ENCODE measurements around the gene TMEM163. TPM values are rescaled to one million over a fixed set of nuclear protein-coding genes. Genes with fewer than 3 reads are reported as not detected.

Gene TMEM163
- total and polyA plus RNA-seq, 4 donors: 13.7 to 77.7 (median 53.6) TPM

DNA sequence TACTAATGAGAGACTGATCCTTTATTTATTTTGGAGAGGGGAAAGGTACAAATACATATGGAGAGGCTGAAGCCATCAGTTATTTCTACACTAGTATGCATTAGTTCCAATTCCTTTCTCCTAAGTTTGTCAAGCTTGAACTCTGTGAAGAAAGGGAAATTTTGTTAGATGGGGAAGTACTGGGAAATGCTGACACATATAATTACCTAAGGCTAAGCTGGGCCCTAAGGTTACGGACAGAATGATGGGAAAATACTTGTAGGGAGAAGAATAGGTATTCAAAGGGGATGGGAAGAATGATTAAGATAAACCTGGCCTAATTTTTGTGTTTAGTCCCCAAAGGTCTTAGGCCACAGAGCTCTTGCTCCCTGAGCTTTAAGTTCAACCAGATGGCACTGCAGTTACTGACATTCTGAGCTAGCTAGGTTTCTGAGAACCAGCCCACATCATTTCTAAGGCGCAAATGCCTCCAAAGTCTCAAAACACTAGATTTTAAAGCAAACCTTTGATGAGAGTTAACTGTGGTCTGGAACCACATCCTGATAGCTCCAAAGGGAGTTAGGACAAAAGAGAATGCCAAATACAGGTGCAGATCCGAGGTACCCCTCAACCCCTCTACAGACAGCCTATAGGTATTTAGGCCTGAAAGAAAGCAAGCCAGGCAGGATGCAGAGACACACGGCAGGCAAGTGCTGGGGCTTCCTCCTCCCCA, 2.7 kb downstream of the TMEM163 start:
- no peaks in the 10 kb centered on the region for H3K9me3 ChIP-seq (ENCODE audit: control insufficient read depth, insufficient read depth, low read length)
- peaks cover 49% of the 10 kb centered on the region for H3K27me3 ChIP-seq (ENCODE audit: control insufficient read depth, insufficient read depth, low read length)
- WGBS (ENCODE audit: insufficient coverage): 87% methylated on average over 2 of the region's 4 CpGs
- DNase-seq (ENCODE audit: low read depth in 4 of 6, low spot score in 6 of 6): peak in 1 of 6 donors; percentile 36
- H3K4me1 ChIP-seq (ENCODE audit: control insufficient read depth, insufficient read depth, low read length): peaks cover 18% of the 10 kb centered on the region
- H3K36me3 ChIP-seq (ENCODE audit: control insufficient read depth, insufficient read depth, low read length): no peaks in the 10 kb centered on the region
- H3K27ac ChIP-seq (ENCODE audit: low read depth, low read length): no peak overlapping the region
- H3K4me3 ChIP-seq (ENCODE audit: low read depth, low read length): no peak overlapping the region

DNA sequence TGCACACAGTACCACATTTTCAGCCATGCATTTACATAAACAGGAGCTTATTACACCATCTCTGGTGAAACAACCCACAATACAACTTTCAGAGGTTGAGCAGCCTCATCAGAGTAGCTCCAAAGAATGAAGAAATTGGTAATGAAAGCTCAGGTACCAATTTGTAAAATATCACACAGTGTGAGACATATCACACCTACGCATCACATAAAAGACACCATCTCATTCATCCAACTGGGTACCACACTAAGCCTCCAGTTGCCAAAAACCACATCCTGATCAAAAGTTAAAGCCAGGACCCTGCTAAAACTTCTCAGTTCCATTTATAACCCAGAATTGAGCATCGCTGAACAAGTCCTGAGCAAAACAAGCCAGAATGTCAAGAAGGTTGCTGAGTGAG, 4.6 kb downstream of the TMEM163 start:
- Histone ChIP-seq H3K4me1 (ENCODE audit: control insufficient read depth, insufficient read depth, low read length) (peaks cover 13% of the 10 kb centered on the region), H3K4me3 (ENCODE audit: low read depth, low read length) (no peak overlapping the region), H3K27ac (ENCODE audit: low read depth, low read length) (no peak overlapping the region), H3K27me3 (ENCODE audit: control insufficient read depth, insufficient read depth, low read length) (peaks cover 36% of the 10 kb centered on the region), H3K9me3 (ENCODE audit: control insufficient read depth, insufficient read depth, low read length) (no peaks in the 10 kb centered on the region), H3K36me3 (ENCODE audit: control insufficient read depth, insufficient read depth, low read length) (no peaks in the 10 kb centered on the region)
- 100% methylated on average over 1 of the region's 2 CpGs for WGBS (ENCODE audit: insufficient coverage)
- no peak for DNase-seq (ENCODE audit: low read depth in 4 of 6, low spot score in 6 of 6)

DNA sequence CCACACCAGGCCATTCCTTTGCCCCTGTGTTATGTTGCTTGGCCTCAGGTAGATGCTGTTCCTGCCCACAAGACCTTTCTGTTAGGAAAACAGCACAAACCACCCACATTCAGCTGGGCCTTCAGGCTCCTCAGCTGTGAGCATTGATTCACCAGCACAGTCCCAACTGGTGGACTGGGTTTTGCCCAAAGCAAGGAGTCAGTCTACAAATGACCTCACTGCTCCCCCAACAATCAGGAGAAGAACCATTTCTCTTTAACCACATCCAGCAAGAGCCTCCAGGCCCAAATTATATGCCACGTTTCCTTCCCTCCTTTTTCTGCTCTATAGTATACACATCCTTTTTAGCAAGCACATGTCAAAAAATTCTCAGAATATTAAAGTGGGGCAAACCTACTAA, 5.2 kb downstream of the TMEM163 start:
- Histone ChIP-seq H3K27me3 (ENCODE audit: control insufficient read depth, insufficient read depth, low read length) (peaks cover 35% of the 10 kb centered on the region), H3K9me3 (ENCODE audit: control insufficient read depth, insufficient read depth, low read length) (no peaks in the 10 kb centered on the region), H3K27ac (ENCODE audit: low read depth, low read length) (no peak overlapping the region), H3K4me3 (ENCODE audit: low read depth, low read length) (no peak overlapping the region), H3K4me1 (ENCODE audit: control insufficient read depth, insufficient read depth, low read length) (peaks cover 12% of the 10 kb centered on the region), H3K36me3 (ENCODE audit: control insufficient read depth, insufficient read depth, low read length) (no peaks in the 10 kb centered on the region)
- 88% methylated on average over 1 of the region's 1 CpG for WGBS (ENCODE audit: insufficient coverage)
- DNase-seq (ENCODE audit: low read depth in 4 of 6, low spot score in 6 of 6): no peak

DNA sequence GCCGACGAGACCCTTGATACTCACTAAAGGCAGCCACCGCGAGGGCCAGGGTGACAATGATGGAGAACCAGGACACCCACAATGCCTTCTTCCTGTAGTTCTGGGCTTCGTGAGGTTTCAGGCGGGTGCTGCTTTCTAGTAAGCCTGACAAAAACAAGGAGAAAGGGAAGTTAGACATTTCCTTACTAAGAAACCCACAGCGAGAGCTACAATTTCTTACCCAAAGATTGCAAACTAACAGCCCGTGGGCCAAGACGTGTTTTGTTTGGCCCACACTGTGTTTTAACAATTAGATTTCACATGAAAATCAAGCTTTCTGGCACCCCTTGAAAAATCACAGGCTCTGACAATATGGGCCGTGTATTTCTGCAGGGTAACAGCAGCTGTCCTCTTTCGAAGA, 5.6 kb downstream of the TMEM163 start:
- peak in 1 of 6 donors; percentile 69 for DNase-seq (ENCODE audit: low read depth in 4 of 6, low spot score in 6 of 6)
- Histone ChIP-seq H3K4me1 (ENCODE audit: control insufficient read depth, insufficient read depth, low read length) (peaks cover 10% of the 10 kb centered on the region), H3K4me3 (ENCODE audit: low read depth, low read length) (no peak overlapping the region), H3K27ac (ENCODE audit: low read depth, low read length) (no peak overlapping the region), H3K27me3 (ENCODE audit: control insufficient read depth, insufficient read depth, low read length) (peaks cover 33% of the 10 kb centered on the region), H3K36me3 (ENCODE audit: control insufficient read depth, insufficient read depth, low read length) (no peaks in the 10 kb centered on the region), H3K9me3 (ENCODE audit: control insufficient read depth, insufficient read depth, low read length) (no peaks in the 10 kb centered on the region)
- 71% methylated on average over 5 of the region's 11 CpGs for whole genome bisulfite sequencing (ENCODE audit: insufficient coverage)

DNA sequence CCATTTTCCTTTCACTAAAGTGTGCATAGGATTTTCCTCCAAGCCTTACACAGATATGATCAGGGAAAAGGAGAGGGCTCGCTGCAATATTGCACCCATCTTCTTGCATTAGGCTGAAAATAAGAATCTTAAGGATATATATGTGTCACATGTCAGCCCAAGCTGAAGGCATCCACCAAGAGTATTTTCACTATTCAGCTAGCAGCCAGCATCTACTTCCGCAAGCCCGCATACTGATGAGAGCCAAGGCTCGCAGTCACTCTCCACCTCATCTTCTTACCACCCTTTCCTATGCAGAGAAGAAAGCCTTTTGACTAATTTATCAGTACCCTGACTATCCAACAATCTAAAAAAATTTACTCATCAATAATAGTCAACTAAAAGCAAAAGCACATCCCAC, 6.1 kb downstream of the TMEM163 start:
- peak in 2 of 6 donors; percentile 21 to 33 for DNase-seq (ENCODE audit: low read depth in 4 of 6, low spot score in 6 of 6)
- H3K27me3 ChIP-seq (ENCODE audit: control insufficient read depth, insufficient read depth, low read length): peaks cover 28% of the 10 kb centered on the region

DNA sequence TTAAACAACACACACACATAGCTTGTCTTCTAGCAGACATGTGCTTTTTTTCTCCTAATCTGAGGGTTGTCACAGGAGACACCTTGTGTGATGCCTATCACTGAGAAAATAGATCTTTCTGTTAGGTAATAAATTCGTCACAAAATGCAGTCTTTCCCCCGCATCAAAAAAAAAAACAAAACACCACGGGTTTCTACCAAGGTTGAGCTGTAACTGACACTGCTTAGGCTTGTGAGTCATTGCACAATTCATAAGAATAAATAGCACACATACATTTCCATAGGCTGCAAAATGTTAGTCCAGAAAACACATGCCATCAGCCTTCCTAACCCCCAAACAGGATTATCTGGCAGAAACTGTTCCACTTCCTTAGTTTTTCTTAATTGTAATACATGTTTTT, 6.5 kb downstream of the TMEM163 start:
- H3K36me3 ChIP-seq (ENCODE audit: control insufficient read depth, insufficient read depth, low read length): no peaks in the 10 kb centered on the region
- DNase-seq (ENCODE audit: low read depth in 4 of 6, low spot score in 6 of 6): no peak
- H3K27ac ChIP-seq (ENCODE audit: low read depth, low read length): no peak overlapping the region
- H3K4me1 ChIP-seq (ENCODE audit: control insufficient read depth, insufficient read depth, low read length): peaks cover 2% of the 10 kb centered on the region
- peaks cover 24% of the 10 kb centered on the region for H3K27me3 ChIP-seq (ENCODE audit: control insufficient read depth, insufficient read depth, low read length)
- H3K4me3 ChIP-seq (ENCODE audit: low read depth, low read length): no peak overlapping the region
- 50% methylated on average over 2 of the region's 3 CpGs for WGBS (ENCODE audit: insufficient coverage)
- H3K9me3 ChIP-seq (ENCODE audit: control insufficient read depth, insufficient read depth, low read length): no peaks in the 10 kb centered on the region

More for the DNA sequence above, 6.1 kb downstream of the TMEM163 start:
- no peak overlapping the region for H3K4me3 ChIP-seq (ENCODE audit: low read depth, low read length)
- no peaks in the 10 kb centered on the region for H3K9me3 ChIP-seq (ENCODE audit: control insufficient read depth, insufficient read depth, low read length)
- WGBS (ENCODE audit: insufficient coverage): 68% methylated on average over 3 of the region's 4 CpGs
- no peak overlapping the region for H3K27ac ChIP-seq (ENCODE audit: low read depth, low read length)
- peaks cover 6% of the 10 kb centered on the region for H3K4me1 ChIP-seq (ENCODE audit: control insufficient read depth, insufficient read depth, low read length)
- H3K36me3 ChIP-seq (ENCODE audit: control insufficient read depth, insufficient read depth, low read length): no peaks in the 10 kb centered on the region

DNA sequence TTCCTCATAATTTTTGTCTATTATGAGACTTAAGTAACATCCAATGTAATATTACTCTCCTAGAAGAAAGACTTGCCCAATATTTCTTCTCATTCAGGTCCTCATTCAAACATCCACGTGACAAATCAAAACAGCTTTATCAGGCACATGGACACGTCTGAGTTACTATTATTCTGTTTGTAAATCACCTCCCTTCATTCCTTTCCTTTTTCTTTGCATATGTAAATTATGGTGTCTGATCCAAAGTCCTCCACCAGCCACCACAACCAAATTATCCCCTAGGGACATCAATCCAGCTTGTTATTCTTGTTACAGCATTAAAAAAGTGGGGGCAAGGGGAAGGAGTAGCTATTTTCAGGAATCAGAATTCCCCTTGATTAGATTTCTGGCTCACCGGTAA, 7.1 kb downstream of the TMEM163 start:
- Histone ChIP-seq H3K4me3 (ENCODE audit: low read depth, low read length) (no peak overlapping the region), H3K27ac (ENCODE audit: low read depth, low read length) (no peak overlapping the region), H3K36me3 (ENCODE audit: control insufficient read depth, insufficient read depth, low read length) (no peaks in the 10 kb centered on the region), H3K4me1 (ENCODE audit: control insufficient read depth, insufficient read depth, low read length) (peaks cover 8% of the 10 kb centered on the region), H3K27me3 (ENCODE audit: control insufficient read depth, insufficient read depth, low read length) (peaks cover 18% of the 10 kb centered on the region), H3K9me3 (ENCODE audit: control insufficient read depth, insufficient read depth, low read length) (no peaks in the 10 kb centered on the region)
- DNase-seq (ENCODE audit: low read depth in 4 of 6, low spot score in 6 of 6): peak in 1 of 6 donors; percentile 35
- WGBS (ENCODE audit: insufficient coverage): no CpG with 5 or more reads among the region's 3 CpGs

DNA sequence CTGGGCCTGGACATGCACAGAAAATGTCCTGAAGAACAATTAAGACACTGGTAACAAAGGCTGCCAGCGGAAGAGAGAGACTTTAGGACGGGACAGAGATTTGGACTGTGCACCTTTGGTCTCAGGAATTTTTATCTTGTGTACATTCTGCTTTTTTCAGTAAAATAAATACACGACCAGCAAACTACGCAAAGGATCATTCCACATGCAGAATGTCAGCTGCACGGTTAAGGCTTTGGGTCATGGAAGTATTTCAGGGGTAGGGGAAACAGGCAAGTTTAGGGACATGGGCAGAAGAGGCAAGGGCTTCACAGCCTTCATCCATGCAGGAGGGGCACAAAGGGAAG, 11.5 kb downstream of the TMEM163 start:
- peaks cover 2% of the 10 kb centered on the region for H3K27me3 ChIP-seq (ENCODE audit: control insufficient read depth, insufficient read depth, low read length)
- 61% methylated on average over 3 of the region's 5 CpGs for WGBS (ENCODE audit: insufficient coverage)
- H3K36me3 ChIP-seq (ENCODE audit: control insufficient read depth, insufficient read depth, low read length): no peaks in the 10 kb centered on the region

DNA sequence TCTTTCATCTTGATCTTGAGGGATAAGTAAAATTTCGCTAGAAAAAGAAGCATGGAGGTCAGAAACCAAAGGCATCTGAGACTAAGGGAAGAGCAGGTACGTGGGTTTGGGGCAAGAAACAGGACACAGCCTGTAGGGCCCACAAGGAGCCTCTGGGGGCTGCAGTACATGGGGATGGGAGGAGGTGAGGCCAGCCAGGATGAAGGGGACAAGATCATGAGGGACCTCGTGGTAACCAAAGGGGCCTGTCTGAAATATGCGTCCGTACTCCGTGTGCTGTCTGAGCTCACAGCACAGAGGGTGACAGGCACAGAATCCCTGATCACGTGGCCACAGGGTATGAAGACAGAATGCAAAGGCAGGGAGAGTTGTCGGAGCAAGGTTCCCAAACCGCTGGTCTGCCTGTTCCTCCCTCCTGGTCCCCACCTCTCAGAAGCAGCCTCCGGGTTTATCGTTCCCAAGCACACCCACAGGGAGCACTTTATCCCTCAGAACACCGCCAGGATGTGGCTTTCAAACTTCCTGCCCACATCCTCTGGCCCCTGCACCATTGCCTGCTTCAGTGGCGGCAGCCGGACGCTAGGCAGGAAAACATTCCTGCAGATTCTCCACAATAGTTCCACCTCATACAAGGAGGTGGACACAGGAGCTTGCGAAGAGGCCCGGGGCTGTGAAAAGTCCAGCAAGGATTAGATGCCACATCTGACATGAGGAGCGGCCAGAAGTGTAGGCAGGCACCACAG, 12.0 kb downstream of the TMEM163 start:
- no peak overlapping the region for H3K4me3 ChIP-seq (ENCODE audit: low read depth, low read length)
- peaks cover 23% of the 10 kb centered on the region for H3K4me1 ChIP-seq (ENCODE audit: control insufficient read depth, insufficient read depth, low read length)
- WGBS (ENCODE audit: insufficient coverage): 56% methylated on average over 18 of the region's 18 CpGs
- no peak overlapping the region for H3K27ac ChIP-seq (ENCODE audit: low read depth, low read length)
- H3K36me3 ChIP-seq (ENCODE audit: control insufficient read depth, insufficient read depth, low read length): no peaks in the 10 kb centered on the region
- peaks cover 2% of the 10 kb centered on the region for H3K27me3 ChIP-seq (ENCODE audit: control insufficient read depth, insufficient read depth, low read length)
- H3K9me3 ChIP-seq (ENCODE audit: control insufficient read depth, insufficient read depth, low read length): no peaks in the 10 kb centered on the region
- peak in 1 of 6 donors; percentile 60 for DNase-seq (ENCODE audit: low read depth in 4 of 6, low spot score in 6 of 6)

More for the DNA sequence above, 11.5 kb downstream of the TMEM163 start:
- no peaks in the 10 kb centered on the region for H3K9me3 ChIP-seq (ENCODE audit: control insufficient read depth, insufficient read depth, low read length)
- no peak overlapping the region for H3K27ac ChIP-seq (ENCODE audit: low read depth, low read length)
- no peak for DNase-seq (ENCODE audit: low read depth in 4 of 6, low spot score in 6 of 6)
- no peak overlapping the region for H3K4me3 ChIP-seq (ENCODE audit: low read depth, low read length)
- peaks cover 23% of the 10 kb centered on the region for H3K4me1 ChIP-seq (ENCODE audit: control insufficient read depth, insufficient read depth, low read length)
